Measurements from ENCODE around the gene TET1. TPM values are rescaled to one million over a fixed set of nuclear protein-coding genes. Genes with fewer than 3 reads are reported as not detected.

TET1 gene
- total RNA-seq, 2 experiments from 2014 or later: 1.5 TPM

- Mint-ChIP-seq H3K4me1 (ENCODE audit: low read depth) (no peaks in the 10 kb centered on the region), H3K27ac (no peak overlapping the region), H3K4me3 (no peak overlapping the region), H3K27me3 (no peaks in the 10 kb centered on the region), H3K9me3 (no peaks in the 10 kb centered on the region), H3K36me3 (ENCODE audit: low read depth) (peaks cover 33% of the 10 kb centered on the region)
- DNase-seq: no peak
- intact Hi-C loops (cut with DNase I, micrococcal nuclease): no loop called here
- Histone ChIP-seq H3K27me3 (ENCODE audit: control insufficient read depth in 1 of 2, insufficient read depth in 2 of 2, low read length in 2 of 2) (no peaks in the 10 kb centered on the region), H3K4me3 (ENCODE audit: low read length) (no peak overlapping the region), H3K36me3 (ENCODE audit: insufficient read depth, low read length) (peaks cover 7% of the 10 kb centered on the region), H3K27ac (ENCODE audit: low read depth in 1 of 2, low read length in 2 of 2) (no peak overlapping the region), H3K4me1 (ENCODE audit: insufficient read depth, low read length) (no peaks in the 10 kb centered on the region), H3K9me3 (ENCODE audit: control insufficient read depth in 1 of 2, insufficient read depth in 1 of 2, low read length in 2 of 2) (no peaks in the 10 kb centered on the region)
- POLR2A ChIA-PET: no interaction called here
- CTCF ChIA-PET: no interaction called here
- ATAC-seq (ENCODE audit: poor library complexity): no peak
- TF ChIP-seq, protein P1, sequence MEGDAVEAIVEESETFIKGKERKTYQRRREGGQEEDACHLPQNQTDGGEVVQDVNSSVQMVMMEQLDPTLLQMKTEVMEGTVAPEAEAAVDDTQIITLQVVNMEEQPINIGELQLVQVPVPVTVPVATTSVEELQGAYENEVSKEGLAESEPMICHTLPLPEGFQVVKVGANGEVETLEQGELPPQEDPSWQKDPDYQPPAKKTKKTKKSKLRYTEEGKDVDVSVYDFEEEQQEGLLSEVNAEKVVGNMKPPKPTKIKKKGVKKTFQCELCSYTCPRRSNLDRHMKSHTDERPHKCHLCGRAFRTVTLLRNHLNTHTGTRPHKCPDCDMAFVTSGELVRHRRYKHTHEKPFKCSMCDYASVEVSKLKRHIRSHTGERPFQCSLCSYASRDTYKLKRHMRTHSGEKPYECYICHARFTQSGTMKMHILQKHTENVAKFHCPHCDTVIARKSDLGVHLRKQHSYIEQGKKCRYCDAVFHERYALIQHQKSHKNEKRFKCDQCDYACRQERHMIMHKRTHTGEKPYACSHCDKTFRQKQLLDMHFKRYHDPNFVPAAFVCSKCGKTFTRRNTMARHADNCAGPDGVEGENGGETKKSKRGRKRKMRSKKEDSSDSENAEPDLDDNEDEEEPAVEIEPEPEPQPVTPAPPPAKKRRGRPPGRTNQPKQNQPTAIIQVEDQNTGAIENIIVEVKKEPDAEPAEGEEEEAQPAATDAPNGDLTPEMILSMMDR (IDR thresholded peaks at IDR 0.05): no peak
Observed at GRCh38 chr10:68665841-68666240, 105.7 kb downstream of the TET1 start.

GRCh38 chr10:68666280-68666760 lies 106.2 kb downstream of the TET1 start:
- POLR2A ChIA-PET: no interaction called here
- TF ChIP-seq, protein P1 (IDR thresholded peaks at IDR 0.05): no peak
- Mint-ChIP-seq H3K27me3 (no peaks in the 10 kb centered on the region), H3K4me3 (no peak overlapping the region), H3K27ac (no peak overlapping the region), H3K9me3 (no peaks in the 10 kb centered on the region), H3K4me1 (ENCODE audit: low read depth) (no peaks in the 10 kb centered on the region), H3K36me3 (ENCODE audit: low read depth) (peaks cover 38% of the 10 kb centered on the region)
- no peaks in the 10 kb centered on the region for H3K4me1 ChIP-seq (ENCODE audit: insufficient read depth, low read length)
- peaks cover 7% of the 10 kb centered on the region for H3K36me3 ChIP-seq (ENCODE audit: insufficient read depth, low read length)
- DNase-seq (no peak), ATAC-seq (ENCODE audit: poor library complexity) (no peak)
- intact Hi-C loops (cut with DNase I, micrococcal nuclease): no loop called here
- no peak overlapping the region for H3K4me3 ChIP-seq (ENCODE audit: low read length)
- H3K27me3 ChIP-seq (ENCODE audit: control insufficient read depth in 1 of 2, insufficient read depth in 2 of 2, low read length in 2 of 2): no peaks in the 10 kb centered on the region
- CTCF ChIA-PET: no interaction called here
- no peak overlapping the region for H3K27ac ChIP-seq (ENCODE audit: low read depth in 1 of 2, low read length in 2 of 2)
- no peaks in the 10 kb centered on the region for H3K9me3 ChIP-seq (ENCODE audit: control insufficient read depth in 1 of 2, insufficient read depth in 1 of 2, low read length in 2 of 2)

- H3K27ac Mint-ChIP-seq: no peak overlapping the region
- no peaks in the 10 kb centered on the region for H3K27me3 Mint-ChIP-seq
- no peak overlapping the region for H3K4me3 Mint-ChIP-seq
- H3K4me1 ChIP-seq (ENCODE audit: insufficient read depth, low read length): no peaks in the 10 kb centered on the region
- ChIA-PET CTCF (no interaction called here), POLR2A (no interaction called here)
- H3K4me3 ChIP-seq (ENCODE audit: low read length): no peak overlapping the region
- H3K36me3 Mint-ChIP-seq (ENCODE audit: low read depth): peaks cover 48% of the 10 kb centered on the region
- H3K36me3 ChIP-seq (ENCODE audit: insufficient read depth, low read length): peaks cover 7% of the 10 kb centered on the region
- H3K9me3 ChIP-seq (ENCODE audit: control insufficient read depth in 1 of 2, insufficient read depth in 1 of 2, low read length in 2 of 2): no peaks in the 10 kb centered on the region
- no peak overlapping the region for H3K27ac ChIP-seq (ENCODE audit: low read depth in 1 of 2, low read length in 2 of 2)
- no peak for ATAC-seq (ENCODE audit: poor library complexity)
- no peaks in the 10 kb centered on the region for H3K9me3 Mint-ChIP-seq
- TF ChIP-seq, protein P1 (IDR thresholded peaks at IDR 0.05): no peak
- no peaks in the 10 kb centered on the region for H3K4me1 Mint-ChIP-seq (ENCODE audit: low read depth)
- no peaks in the 10 kb centered on the region for H3K27me3 ChIP-seq (ENCODE audit: control insufficient read depth in 1 of 2, insufficient read depth in 2 of 2, low read length in 2 of 2)
- no peak for DNase-seq
- intact Hi-C loops (cut with DNase I, micrococcal nuclease): no loop called here
Observed at GRCh38 chr10:68668231-68668630, 108.1 kb downstream of the TET1 start.
